Measurements from ENCODE around the gene ARSK. TPM values are rescaled to one million over a fixed set of nuclear protein-coding genes. Genes with fewer than 3 reads are reported as not detected.

Gene ARSK
- total and polyA plus RNA-seq, 2 of the 4 experiments (the other 2 are of a cell fraction), result 15.1 to 22.0 TPM

- H2AK9ac ChIP-seq (replicated peaks; ENCODE audit: low read depth, low read length, poor library complexity), result no peak overlapping the region
- DNase-seq, result no peak
- H3K56ac ChIP-seq (ENCODE audit: extremely low read depth, insufficient read depth, low read length), result no peak overlapping the region
- H2BK120ac ChIP-seq (ENCODE audit: low read depth, low read length), result no peak overlapping the region
- no peak overlapping the region for H3K4ac ChIP-seq (ENCODE audit: low read depth, low read length)
- no peak overlapping the region for H3K4me3 ChIP-seq (ENCODE audit: insufficient read depth, low read depth, low read length)
- no peaks in the 10 kb centered on the region for H3K9me3 ChIP-seq (ENCODE audit: control insufficient read depth, insufficient read depth, low read length)
- H3K4me2 ChIP-seq (ENCODE audit: low read depth, low read length), result no peak overlapping the region
- H3K9me1 ChIP-seq (ENCODE audit: insufficient read depth, low read length), result no peaks in the 10 kb centered on the region
- ATAC-seq (ENCODE audit: low read depth), result no peak
- H4K5ac ChIP-seq (ENCODE audit: low read depth, low read length), result no peak overlapping the region
- ChIA-PET CTCF (no interaction called here), POLR2A (ENCODE audit: unreplicated experiment) (no interaction called here)
- intact Hi-C loops (cut with micrococcal nuclease), result no loop called here
- H3K27ac ChIP-seq (ENCODE audit: insufficient read depth, low read length), result no peak overlapping the region
- H4K8ac ChIP-seq (ENCODE audit: low read depth in 2 of 2, low read length in 2 of 2), result no peak overlapping the region
- in situ Hi-C loops (cut with MboI; ENCODE audit: low sequenced_read_pairs), result no loop called here
- no peak overlapping the region for H2BK15ac ChIP-seq (ENCODE audit: low read depth, low read length)
- no CpG with 5 or more reads among the region's 2 CpGs for WGBS, 2 experiments (ENCODE audit: extremely low coverage in 2 of 2, insufficient read length in 1 of 2)
- H2BK5ac ChIP-seq (ENCODE audit: low read depth, low read length, poor library complexity, severe bottlenecking), result no peak overlapping the region
- no peak overlapping the region for H4K91ac ChIP-seq (ENCODE audit: insufficient read depth, low read depth, low read length)
- H2AFZ ChIP-seq (replicated peaks; ENCODE audit: low read length, poor library complexity), result no peak overlapping the region
- TF ChIP-seq BHLHE40 (IDR thresholded peaks at IDR 0.05; ENCODE audit: low read depth, low read length), result no peak
- no peak for TF ChIP-seq CHD1 (IDR thresholded peaks at IDR 0.05; ENCODE audit: low read depth, low read length)
- no peaks in the 10 kb centered on the region for H3K36me3 ChIP-seq (ENCODE audit: control insufficient read depth, insufficient read depth, low read length)
- dilution Hi-C loops (cut with HindIII; ENCODE audit: low sequenced_read_pairs, unreplicated experiment), result no loop called here
- H2BK20ac ChIP-seq (ENCODE audit: low read depth, low read length), result no peak overlapping the region
- H3K18ac ChIP-seq (ENCODE audit: low read depth, low read length), result no peak overlapping the region
- H3K4me1 ChIP-seq (ENCODE audit: control insufficient read depth, insufficient read depth, low read length), result no peaks in the 10 kb centered on the region
- H3K14ac ChIP-seq (replicated peaks; ENCODE audit: low read depth, low read length), result no peak overlapping the region
- H3K27me3 ChIP-seq (ENCODE audit: control insufficient read depth, insufficient read depth, low read length), result no peaks in the 10 kb centered on the region
- H3K9ac ChIP-seq (ENCODE audit: low read depth, low read length), result no peak overlapping the region
- H2AK5ac ChIP-seq (ENCODE audit: low read depth, low read length), result no peak overlapping the region
- peaks cover 7 to 16% of the 10 kb centered on the region in 2 experiments for H3K79me1 ChIP-seq (ENCODE audit: low read depth in 1 of 2, low read length in 2 of 2)
- no peak overlapping the region for H3K23ac ChIP-seq (ENCODE audit: low read depth, low read length)
- no peaks in the 10 kb centered on the region for H4K20me1 ChIP-seq (ENCODE audit: insufficient read depth, low read length)
- BruUV-seq (replicated peaks), result no TSS peak
Measured at GRCh38 chr5:95581576-95581975, 26.7 kb downstream of the ARSK start.
